Mesenchymal stem cell (in vitro differentiated cells and primary cell): Measurements from ENCODE around the gene KRTAP15-1.

Source experiments
- DNase-seq: peaks from one replicate; pipeline ENCODE4 v3.0.0-alpha.2; 2013
- H2AFZ ChIP-seq: one replicate; pipeline ENCODE4 v1.6.1; 2013; ENCODE audit warnings: low read depth, mild to moderate bottlenecking, control low read depth, inconsistent platforms, low read length, moderate library complexity
- H2AK5ac ChIP-seq: 2 replicates; pipeline ENCODE4 v1.6.1; 2013; ENCODE audit warnings: low read length, moderate library complexity, mild to moderate bottlenecking, inconsistent platforms; ENCODE audit not compliant: severe bottlenecking
- H2BK120ac ChIP-seq: one replicate; pipeline ENCODE4 v1.6.1; 2013; ENCODE audit warnings: low read depth, mild to moderate bottlenecking, inconsistent platforms, low read length, moderate library complexity
- H2BK12ac ChIP-seq, 2 experiments: one replicate each; pipeline ENCODE4 v1.6.1; 2013; ENCODE audit warnings: inconsistent platforms in 2 of 2, low read length in 2 of 2, mild to moderate bottlenecking in 2 of 2, moderate library complexity in 2 of 2, control low read depth in 1 of 2
- H2BK15ac ChIP-seq: one replicate; pipeline ENCODE4 v1.6.1; 2013; ENCODE audit warnings: mild to moderate bottlenecking, low read depth, inconsistent platforms; ENCODE audit not compliant: poor library complexity, severe bottlenecking
- H2BK5ac ChIP-seq: 2 replicates; pipeline ENCODE4 v1.6.1; 2013; ENCODE audit warnings: low read depth, mild to moderate bottlenecking, low read length, control low read depth, inconsistent platforms; ENCODE audit not compliant: poor library complexity, severe bottlenecking
- H3K14ac ChIP-seq, 2 experiments: one replicate each; pipeline ENCODE4 v1.6.1; 2013; ENCODE audit warnings: inconsistent platforms in 2 of 2, low read length in 2 of 2, control low read depth in 1 of 2, mild to moderate bottlenecking in 1 of 2, moderate library complexity in 1 of 2
- H3K18ac ChIP-seq, 2 experiments: one replicate each; pipeline ENCODE4 v1.6.1; 2013; ENCODE audit warnings: inconsistent platforms in 2 of 2, low read length in 2 of 2, control low read depth in 1 of 2, low read depth in 1 of 2, mild to moderate bottlenecking in 1 of 2
- H3K23ac ChIP-seq, 2 experiments: one replicate each; pipeline ENCODE4 v1.6.1; 2013; ENCODE audit warnings: inconsistent platforms in 2 of 2, low read length in 2 of 2, mild to moderate bottlenecking in 2 of 2, moderate library complexity in 2 of 2, control low read depth in 1 of 2
- H3K27ac ChIP-seq: 2 replicates; pipeline ENCODE4 v1.5.1; 2013; ENCODE audit warnings: mild to moderate bottlenecking, moderate library complexity, low read length, control low read depth, inconsistent platforms; ENCODE audit not compliant: poor library complexity, severe bottlenecking
- H3K27me3 ChIP-seq, 2 experiments: 2 replicates each; pipeline versions ENCODE4 v1.6.1 to v1.7.0; 2013; ENCODE audit warnings: low read length in 2 of 2, mild to moderate bottlenecking in 2 of 2, moderate library complexity in 2 of 2, control low read depth in 1 of 2, inconsistent platforms in 1 of 2; ENCODE audit not compliant: control insufficient read depth in 1 of 2, insufficient read depth in 1 of 2
- H3K36me3 ChIP-seq, 2 experiments: 2 replicates each; pipeline versions ENCODE4 v1.6.1 to v1.7.0; 2013; ENCODE audit warnings: low read length in 2 of 2, control low read depth in 1 of 2, inconsistent platforms in 1 of 2, low read depth in 1 of 2, mild to moderate bottlenecking in 1 of 2; ENCODE audit not compliant: insufficient read depth in 2 of 2, control insufficient read depth in 1 of 2
- H3K4ac ChIP-seq, 2 experiments: one replicate each; pipeline ENCODE4 v1.6.1; 2013; ENCODE audit warnings: inconsistent platforms in 2 of 2, low read length in 2 of 2, mild to moderate bottlenecking in 2 of 2, moderate library complexity in 2 of 2, control low read depth in 1 of 2, low read depth in 1 of 2
- H3K4me1 ChIP-seq: 2 replicates; pipeline ENCODE4 v1.6.1; 2013; ENCODE audit warnings: low read depth, low read length, control low read depth; ENCODE audit not compliant: control insufficient read depth, insufficient read depth
- H3K4me2 ChIP-seq: 2 replicates; pipeline ENCODE4 v1.6.1; 2013; ENCODE audit warnings: low read length, mild to moderate bottlenecking, inconsistent platforms; ENCODE audit not compliant: poor library complexity, severe bottlenecking
- H3K4me3 ChIP-seq, 2 experiments: 2 replicates each; pipeline versions ENCODE4 v1.5.1 to v1.7.0; 2013; ENCODE audit warnings: low read length in 2 of 2, mild to moderate bottlenecking in 2 of 2, control low read depth in 1 of 2, low read depth in 1 of 2; ENCODE audit not compliant: insufficient read depth in 1 of 2
- H3K79me1 ChIP-seq: replicated peaks from 2 replicates; pipeline ENCODE4 v1.6.1; 2013; ENCODE audit warnings: mild to moderate bottlenecking, control low read depth, low read length, inconsistent platforms; ENCODE audit not compliant: poor library complexity, severe bottlenecking
- H3K9ac ChIP-seq: 2 replicates; pipeline ENCODE4 v1.7.0; 2013; ENCODE audit warnings: mild to moderate bottlenecking, low read length, moderate library complexity
- H3K9me3 ChIP-seq: 2 replicates; pipeline ENCODE4 v1.7.0; 2013; ENCODE audit warnings: mild to moderate bottlenecking, low read length; ENCODE audit not compliant: control insufficient read depth
- H4K8ac ChIP-seq: one replicate; pipeline ENCODE4 v1.6.1; 2013; ENCODE audit warnings: inconsistent platforms, mild to moderate bottlenecking, low read length, moderate library complexity
- H4K91ac ChIP-seq: one replicate; pipeline ENCODE4 v1.6.1; 2013; ENCODE audit warnings: mild to moderate bottlenecking, low read length, inconsistent platforms
- WGBS: methylation state at CpG from one replicate; pipeline ENCODE4 v1.1.7; 2013; ENCODE audit warnings: mixed read lengths; 5-methylcytosine and 5-hydroxymethylcytosine counted together

KRTAP15-1 gene

GRCh38 chr21:30434033-30434631 lies 5.9 kb upstream of the KRTAP15-1 start:
- Histone ChIP-seq H3K4me3 (no peak overlapping the region), H3K9me3 (no peaks in the 10 kb centered on the region), H2AK5ac (no peak overlapping the region), H3K4me2 (no peak overlapping the region), H3K4ac (no peak overlapping the region), H2BK5ac (no peak overlapping the region), H3K4me1 (no peaks in the 10 kb centered on the region), H3K14ac (no peak overlapping the region), H3K27me3 (no peaks in the 10 kb centered on the region), H4K8ac (no peak overlapping the region), H3K23ac (no peak overlapping the region), H2BK120ac (no peak overlapping the region), H3K36me3 (no peaks in the 10 kb centered on the region), H3K9ac (no peak overlapping the region), H2AFZ (no peak overlapping the region), H3K79me1 (no peaks in the 10 kb centered on the region), H3K27ac (no peak overlapping the region), H2BK15ac (no peak overlapping the region), H3K18ac (no peak overlapping the region), H2BK12ac (no peak overlapping the region), H4K91ac (no peak overlapping the region)
- DNase-seq = no peak
- WGBS = 4% methylated on average over 7 of the region's 10 CpGs

GRCh38 chr21:30437010-30437565 lies 3.0 kb upstream of the KRTAP15-1 start:
- Histone ChIP-seq H3K27me3 (no peaks in the 10 kb centered on the region), H2AFZ (no peak overlapping the region), H3K18ac (no peak overlapping the region), H4K8ac (no peak overlapping the region), H3K27ac (no peak overlapping the region), H2BK5ac (no peak overlapping the region), H3K36me3 (no peaks in the 10 kb centered on the region), H3K9ac (no peak overlapping the region), H2BK12ac (no peak overlapping the region), H2BK120ac (no peak overlapping the region), H3K4me3 (no peak overlapping the region), H3K79me1 (no peaks in the 10 kb centered on the region), H2BK15ac (no peak overlapping the region), H4K91ac (no peak overlapping the region), H3K4me2 (no peak overlapping the region), H3K14ac (no peak overlapping the region), H3K23ac (no peak overlapping the region), H3K4ac (no peak overlapping the region), H3K9me3 (no peaks in the 10 kb centered on the region), H3K4me1 (no peaks in the 10 kb centered on the region), H2AK5ac (no peak overlapping the region)
- no peak for DNase-seq
- 73% methylated on average over 1 of the region's 3 CpGs for WGBS

- no peaks in the 10 kb centered on the region for H3K9me3 ChIP-seq
- H2BK15ac ChIP-seq = no peak overlapping the region
- H3K36me3 ChIP-seq = no peaks in the 10 kb centered on the region
- H3K4ac ChIP-seq = no peak overlapping the region
- H2BK120ac ChIP-seq = no peak overlapping the region
- no peak overlapping the region for H2AK5ac ChIP-seq
- no peak overlapping the region for H3K4me2 ChIP-seq
- no peak overlapping the region for H4K91ac ChIP-seq
- H3K4me3 ChIP-seq = no peak overlapping the region
- no peak overlapping the region for H3K18ac ChIP-seq
- no peaks in the 10 kb centered on the region for H3K79me1 ChIP-seq
- H3K4me1 ChIP-seq = no peaks in the 10 kb centered on the region
- DNase-seq = no peak
- no peak overlapping the region for H2BK12ac ChIP-seq
- H3K9ac ChIP-seq = no peak overlapping the region
- no peak overlapping the region for H2AFZ ChIP-seq
- H4K8ac ChIP-seq = no peak overlapping the region
- no peak overlapping the region for H3K14ac ChIP-seq
- no peak overlapping the region for H3K27ac ChIP-seq
- H2BK5ac ChIP-seq = no peak overlapping the region
- H3K27me3 ChIP-seq = no peaks in the 10 kb centered on the region
- no peak overlapping the region for H3K23ac ChIP-seq
Observed at GRCh38 chr21:30443226-30443625, 3.2 kb downstream of the KRTAP15-1 start.

GRCh38 chr21:30444204-30444603 lies 4.1 kb downstream of the KRTAP15-1 start:
- H3K9ac ChIP-seq = no peak overlapping the region
- no peaks in the 10 kb centered on the region for H3K27me3 ChIP-seq
- H2AFZ ChIP-seq = no peak overlapping the region
- H3K18ac ChIP-seq = no peak overlapping the region
- no peak overlapping the region for H3K4me3 ChIP-seq
- H3K9me3 ChIP-seq = no peaks in the 10 kb centered on the region
- H3K36me3 ChIP-seq = no peaks in the 10 kb centered on the region
- no peak overlapping the region for H4K8ac ChIP-seq
- H3K14ac ChIP-seq = no peak overlapping the region
- no peak overlapping the region for H4K91ac ChIP-seq
- H2BK15ac ChIP-seq = no peak overlapping the region
- H3K4me1 ChIP-seq = no peaks in the 10 kb centered on the region
- H3K23ac ChIP-seq = no peak overlapping the region
- H2AK5ac ChIP-seq = no peak overlapping the region
- H2BK120ac ChIP-seq = no peak overlapping the region
- no peak overlapping the region for H3K27ac ChIP-seq
- no peak for DNase-seq
- H2BK12ac ChIP-seq = no peak overlapping the region
- no peak overlapping the region for H3K4ac ChIP-seq
- WGBS = 0% methylated on average over 1 of the region's 1 CpG
- H2BK5ac ChIP-seq = no peak overlapping the region
- H3K4me2 ChIP-seq = no peak overlapping the region
- no peaks in the 10 kb centered on the region for H3K79me1 ChIP-seq
